Hepatocyte (in vitro differentiated cells): ENCODE results near the gene TGM3. TPM values are rescaled to one million over a fixed set of nuclear protein-coding genes. Genes with fewer than 3 reads are reported as not detected.

Experiments used
- DNase-seq: peaks from one replicate; pipeline ENCODE4 v3.0.0-alpha.2; 2016; ENCODE audit warnings: low spot score
- H2AFZ ChIP-seq: fragments of 200-600 bp; sonication (generic); 2 replicates; pipeline ENCODE4 v1.6.0; 2016; ENCODE audit warnings: antibody characterized with exemption, mild to moderate bottlenecking
- H3K27ac ChIP-seq: fragments of 200-600 bp; sonication (generic); 2 replicates; pipeline ENCODE4 v1.5.1; 2016; ENCODE audit warnings: mild to moderate bottlenecking
- H3K27me3 ChIP-seq: fragments of 200-600 bp; sonication (generic); 2 replicates; pipeline ENCODE4 v1.6.1; 2016
- H3K36me3 ChIP-seq: fragments of 200-600 bp; sonication (generic); replicated peaks from 2 replicates; pipeline ENCODE4 v1.5.1; 2016; ENCODE audit warnings: low read depth; ENCODE audit not compliant: insufficient read depth
- H3K4me1 ChIP-seq: fragments of 200-600 bp; sonication (generic); 2 replicates; pipeline ENCODE4 v1.5.1; 2016; ENCODE audit warnings: mild to moderate bottlenecking, moderate library complexity; ENCODE audit not compliant: insufficient read depth
- H3K4me2 ChIP-seq: fragments of 200-600 bp; sonication (generic); 2 replicates; pipeline ENCODE4 v1.6.0; 2016
- H3K4me3 ChIP-seq: fragments of 200-600 bp; sonication (generic); 2 replicates; pipeline ENCODE4 v1.5.1; 2016; ENCODE audit warnings: mild to moderate bottlenecking
- H3K79me2 ChIP-seq: fragments of 200-600 bp; sonication (generic); 2 replicates; pipeline ENCODE4 v1.6.0; 2017; ENCODE audit warnings: mild to moderate bottlenecking
- H3K9me2 ChIP-seq: fragments of 200-600 bp; sonication (generic); replicated peaks from 2 replicates; pipeline ENCODE4 v1.6.0; 2017; ENCODE audit warnings: mild to moderate bottlenecking; ENCODE audit not compliant: insufficient read depth
- H3K9me3 ChIP-seq: fragments of 200-600 bp; sonication (generic); 2 replicates; pipeline ENCODE4 v1.5.1; 2016; ENCODE audit warnings: low read depth, mild to moderate bottlenecking
- H4K20me1 ChIP-seq: fragments of 200-600 bp; sonication (generic); 2 replicates; pipeline ENCODE4 v1.6.0; 2016; ENCODE audit warnings: mild to moderate bottlenecking; ENCODE audit not compliant: insufficient read depth, poor library complexity, severe bottlenecking
- CTCF ChIP-seq: fragments of 200-600 bp; sonication (generic); IDR thresholded peaks from 2 replicates; pipeline ENCODE4 v1.5.1; 2016; ENCODE audit warnings: antibody characterized with exemption, mild to moderate bottlenecking; ENCODE audit not compliant: poor library complexity
- EZH2 ChIP-seq: fragments of 200-600 bp; sonication (generic); IDR thresholded peaks from 2 replicates; pipeline ENCODE4 v1.6.1; 2016; ENCODE audit warnings: antibody characterized with exemption, mild to moderate bottlenecking, borderline replicate concordance
- EZH2phosphoT487 ChIP-seq: fragments of 200-600 bp; sonication (generic); IDR thresholded peaks from one replicate; pipeline ENCODE4 v1.6.1; 2018; ENCODE audit warnings: antibody characterized with exemption, mild to moderate bottlenecking, low read depth, moderate library complexity; ENCODE audit not compliant: unreplicated experiment, severe bottlenecking
- WGBS: methylation state at CpG from one replicate; pipeline ENCODE4 v1.1.6; 2016; ENCODE audit warnings: low lambda C conversion rate; ENCODE audit errors: missing lambda C conversion rate; 5-methylcytosine and 5-hydroxymethylcytosine counted together
- polyA plus RNA-seq: library from polyadenylated mRNA; unstranded; fragments of >200 nt; fragmentation: Nextera tagmentation; extraction: Ambion mirVana; gene quantifications from 2 replicates; pipeline ENCODE4 v1.2.1, GENCODE V29; 2016
- total RNA-seq: library from RNA; depleted of rRNA; stranded (reverse); fragments of >200 nt; gene quantifications from 2 replicates; pipeline ENCODE4 v1.2.3, GENCODE V29; 2014

TGM3 gene
- total and polyA plus RNA-seq, 2 experiments from 2014 or later = 0.15 to 0.23 TPM

DNA sequence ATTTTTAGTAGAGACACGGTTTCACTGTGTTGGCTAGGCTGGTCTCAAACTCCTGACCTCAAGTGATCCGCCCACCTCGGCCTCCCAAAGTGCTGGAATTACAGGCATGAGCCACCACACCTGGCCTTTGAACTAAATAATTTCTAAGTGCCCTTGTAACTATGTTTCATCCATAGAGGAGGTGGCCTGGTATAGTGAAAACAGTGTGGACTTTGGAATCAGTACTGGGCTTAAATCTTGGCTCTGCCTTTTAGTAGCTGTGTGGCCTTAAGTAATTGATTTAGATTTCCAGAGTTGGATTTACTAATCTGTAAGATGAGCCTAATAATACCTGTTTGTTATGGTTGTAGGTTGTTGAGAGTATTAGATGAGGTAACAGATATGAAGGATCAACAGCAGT lies 14.2 kb upstream of the TGM3 start:
- 89% methylated on average over 3 of the region's 3 CpGs for WGBS
- Histone ChIP-seq H3K4me2 (no peak overlapping the region), H3K4me3 (no peak overlapping the region), H3K36me3 (no peaks in the 10 kb centered on the region), H3K9me3 (no peaks in the 10 kb centered on the region), H3K9me2 (no peaks in the 10 kb centered on the region), H2AFZ (no peak overlapping the region), H4K20me1 (no peaks in the 10 kb centered on the region), H3K4me1 (no peaks in the 10 kb centered on the region), H3K79me2 (no peaks in the 10 kb centered on the region), H3K27ac (no peak overlapping the region), H3K27me3 (no peaks in the 10 kb centered on the region)
- no peak for DNase-seq
- TF ChIP-seq EZH2 (no peak), EZH2phosphoT487 (no peak), CTCF (no peak)

DNA sequence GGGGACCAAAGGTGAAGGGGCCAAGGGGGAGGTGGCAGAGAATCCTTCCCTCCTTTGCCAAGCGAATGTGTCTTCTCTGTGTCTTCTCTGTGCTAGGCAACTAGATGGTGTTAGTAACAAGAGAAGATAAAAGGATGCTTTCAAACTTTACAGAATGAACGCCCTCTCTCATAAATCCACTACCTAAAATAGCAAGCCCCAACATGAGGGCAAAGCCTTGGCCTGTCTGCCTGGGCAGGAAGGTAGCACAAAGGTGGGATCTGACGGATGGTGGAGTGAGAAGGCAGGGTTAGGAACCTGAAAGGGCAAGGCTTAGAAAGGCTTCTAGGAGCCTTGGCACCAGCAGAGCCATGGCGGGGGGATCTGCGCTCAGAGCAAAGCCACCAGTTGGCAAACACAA lies 13.6 kb upstream of the TGM3 start:
- Histone ChIP-seq H3K9me3 (no peaks in the 10 kb centered on the region), H4K20me1 (no peaks in the 10 kb centered on the region), H3K27ac (no peak overlapping the region), H3K27me3 (no peaks in the 10 kb centered on the region), H3K4me3 (no peak overlapping the region), H3K9me2 (no peaks in the 10 kb centered on the region), H2AFZ (no peak overlapping the region), H3K4me2 (no peak overlapping the region), H3K79me2 (no peaks in the 10 kb centered on the region), H3K4me1 (no peaks in the 10 kb centered on the region), H3K36me3 (no peaks in the 10 kb centered on the region)
- no peak for TF ChIP-seq CTCF
- TF ChIP-seq EZH2 = no peak
- no peak for TF ChIP-seq EZH2phosphoT487
- WGBS = 92% methylated on average over 5 of the region's 5 CpGs
- no peak for DNase-seq

DNA sequence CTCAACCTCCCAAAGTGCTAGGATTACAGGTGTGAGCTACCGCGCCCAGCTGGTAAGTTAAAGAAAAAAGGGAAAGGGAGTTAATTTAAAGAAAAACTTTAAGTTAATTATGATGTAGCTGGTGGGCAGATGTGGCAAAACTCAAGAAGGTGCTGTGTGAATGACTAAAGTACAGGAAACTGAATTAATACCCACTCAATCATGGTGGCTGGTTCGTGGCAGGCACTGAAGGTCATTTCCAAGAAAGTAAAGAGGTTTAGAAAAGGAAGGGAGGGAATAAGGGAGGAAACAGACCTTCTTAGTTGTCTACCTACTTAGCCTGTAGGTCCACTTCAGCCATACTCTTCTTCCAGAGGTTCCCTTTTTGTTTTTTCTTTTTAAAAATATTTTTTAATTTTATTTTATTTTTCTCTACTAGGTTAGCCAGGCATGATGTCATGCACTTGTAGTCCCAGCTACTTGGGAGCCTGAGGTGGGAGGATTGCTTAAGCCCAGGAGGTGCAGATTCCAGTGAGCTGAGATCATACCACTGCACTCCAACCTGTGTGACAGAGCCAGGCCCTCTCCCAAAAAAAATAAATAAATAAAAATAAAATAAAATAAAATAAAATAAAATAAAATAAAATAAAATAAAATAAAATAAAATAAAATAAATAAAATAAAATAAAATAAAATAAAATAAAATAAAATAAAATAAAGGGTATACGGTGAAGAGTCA lies 11.9 kb upstream of the TGM3 start:
- no peak overlapping the region for H3K4me2 ChIP-seq
- H2AFZ ChIP-seq = no peak overlapping the region
- no peaks in the 10 kb centered on the region for H3K27me3 ChIP-seq
- no peaks in the 10 kb centered on the region for H4K20me1 ChIP-seq
- H3K79me2 ChIP-seq = no peaks in the 10 kb centered on the region
- H3K9me2 ChIP-seq = no peaks in the 10 kb centered on the region
- TF ChIP-seq EZH2 (no peak), CTCF (no peak), EZH2phosphoT487 (no peak)
- no peaks in the 10 kb centered on the region for H3K9me3 ChIP-seq
- no peaks in the 10 kb centered on the region for H3K4me1 ChIP-seq
- H3K36me3 ChIP-seq = no peaks in the 10 kb centered on the region
- WGBS = 83% methylated on average over 4 of the region's 4 CpGs
- DNase-seq = peak; percentile 31
- H3K4me3 ChIP-seq = no peak overlapping the region
- peak overlapping the region; percentile 60 for H3K27ac ChIP-seq
